HG03469 (cell line): Measurements from ENCODE around the gene BORCS5.
"Not testable (repeated sequence)": the region's sequence is repeated elsewhere in the genome, so short reads cannot be mapped to it uniquely, and the experiment has no call there.

ENCODE experiments used
- ATAC-seq: cut with Tn5 transposase; IDR thresholded peaks from one replicate; pipeline ENCODE4 v1.9.1; 2021; ENCODE audit warnings: mild to moderate bottlenecking, moderate library complexity, moderate number of reproducible peaks; ENCODE audit not compliant: unreplicated experiment

The BORCS5 gene

GRCh38 chr12:12453635-12454034 lies 96.8 kb downstream of the BORCS5 start:
- no peak for ATAC-seq

DNA sequence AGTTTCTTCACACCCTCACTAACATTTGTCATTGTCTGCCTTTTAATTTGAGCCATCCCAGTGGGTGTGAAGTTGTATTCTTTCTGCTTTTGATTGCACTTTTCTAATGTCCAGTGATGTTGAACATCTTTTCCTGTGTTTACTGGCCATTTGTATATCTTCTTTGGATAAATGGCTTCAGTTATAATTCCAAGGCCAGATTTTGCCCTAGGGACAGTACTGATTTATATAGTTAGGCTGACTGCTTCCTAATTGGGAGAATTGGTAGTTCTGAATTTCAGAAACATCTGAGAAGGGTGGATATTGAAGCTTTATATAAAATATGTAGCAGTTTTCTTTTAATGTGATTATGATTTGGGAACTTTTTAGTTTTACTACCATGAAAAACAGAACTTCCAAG lies 97.4 kb downstream of the BORCS5 start:
- no peak for ATAC-seq

DNA sequence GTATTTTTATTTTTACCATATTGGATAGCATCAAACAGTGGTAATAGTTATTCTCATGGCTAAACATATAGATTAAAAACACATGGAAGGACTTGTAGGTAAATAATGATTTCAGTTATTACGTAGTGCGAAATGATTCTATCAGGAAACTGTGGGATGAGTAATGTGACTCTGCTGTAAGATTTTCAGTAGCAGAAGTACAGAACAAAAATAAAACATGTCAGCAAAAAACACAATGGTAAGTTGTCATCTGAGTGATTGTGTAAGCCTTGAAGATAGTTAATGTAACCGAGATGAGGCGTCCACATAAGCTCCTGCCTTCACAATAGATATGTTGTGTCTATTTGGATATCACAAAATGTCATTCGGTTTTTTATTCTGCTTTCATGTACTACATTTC lies 99.8 kb downstream of the BORCS5 start:
- no peak for ATAC-seq

DNA sequence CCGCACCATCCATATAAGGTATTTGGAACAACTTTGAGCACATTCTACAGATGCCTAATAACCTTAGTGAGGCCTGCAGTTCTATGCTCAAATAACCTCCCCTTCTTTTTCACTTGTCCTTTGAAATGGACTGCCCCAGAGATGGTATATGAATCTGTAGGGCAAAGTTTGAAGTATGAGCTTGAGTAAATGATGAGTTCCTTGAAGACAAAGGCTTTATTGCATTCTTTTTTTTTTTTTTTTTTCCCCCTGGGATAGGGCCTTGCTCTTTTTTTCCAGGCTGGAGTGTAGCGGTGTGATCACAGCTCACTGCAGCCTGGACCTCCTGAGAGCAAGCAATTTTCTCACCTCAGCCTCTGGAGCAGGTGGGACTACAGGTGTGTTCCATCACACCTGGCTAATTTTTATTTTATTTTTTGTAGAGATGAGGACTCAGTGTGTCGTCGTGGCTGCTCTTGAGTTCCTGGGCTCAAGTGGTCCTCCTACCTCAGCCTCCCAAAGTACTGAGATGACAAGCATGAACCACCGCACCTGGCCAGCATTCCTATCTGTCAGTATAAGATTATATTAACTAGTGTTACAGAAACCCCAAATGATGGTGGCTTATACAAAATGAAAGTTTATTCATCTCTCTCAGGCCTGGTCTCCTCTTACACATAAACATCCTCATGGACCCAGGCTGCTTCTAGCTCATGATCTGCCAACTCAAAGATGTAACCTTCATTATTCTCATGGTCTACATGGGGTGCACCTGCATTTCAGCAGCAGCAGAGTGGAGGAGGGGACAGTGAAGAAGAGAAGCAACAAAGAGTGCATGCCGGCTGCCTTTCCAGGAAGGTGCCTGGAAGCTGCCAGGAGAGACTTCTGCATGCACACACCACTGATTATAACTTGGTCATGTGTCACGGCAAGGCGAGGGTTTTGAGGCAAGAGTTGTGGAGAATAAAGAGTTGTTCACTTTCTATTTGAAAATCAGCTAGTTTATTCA lies 104.4 kb downstream of the BORCS5 start:
- ATAC-seq, result no peak

DNA sequence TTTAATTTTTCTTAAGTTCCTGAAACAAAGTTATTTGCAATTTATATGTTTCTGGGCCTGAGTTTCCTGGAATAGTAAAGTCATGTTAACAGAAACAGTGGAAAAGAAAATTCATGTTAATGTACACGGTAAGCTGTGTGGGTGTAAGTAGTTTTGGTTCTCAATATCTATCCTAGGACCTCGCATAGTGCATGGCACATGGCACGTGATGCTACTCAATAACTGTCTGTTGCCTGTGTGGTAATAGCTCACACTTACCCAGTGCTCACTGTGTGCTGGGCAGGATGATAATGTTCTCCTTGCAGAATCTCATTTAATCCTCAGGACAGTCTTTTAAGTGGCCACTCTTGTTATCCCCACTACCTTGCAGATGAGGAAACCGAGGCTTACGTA lies 105.0 kb downstream of the BORCS5 start:
- no peak for ATAC-seq

GRCh38 chr12:12465522-12465921 lies 108.6 kb downstream of the BORCS5 start:
- no peak for ATAC-seq

GRCh38 chr12:12466157-12466556 lies 109.3 kb downstream of the BORCS5 start:
- no peak for ATAC-seq

DNA sequence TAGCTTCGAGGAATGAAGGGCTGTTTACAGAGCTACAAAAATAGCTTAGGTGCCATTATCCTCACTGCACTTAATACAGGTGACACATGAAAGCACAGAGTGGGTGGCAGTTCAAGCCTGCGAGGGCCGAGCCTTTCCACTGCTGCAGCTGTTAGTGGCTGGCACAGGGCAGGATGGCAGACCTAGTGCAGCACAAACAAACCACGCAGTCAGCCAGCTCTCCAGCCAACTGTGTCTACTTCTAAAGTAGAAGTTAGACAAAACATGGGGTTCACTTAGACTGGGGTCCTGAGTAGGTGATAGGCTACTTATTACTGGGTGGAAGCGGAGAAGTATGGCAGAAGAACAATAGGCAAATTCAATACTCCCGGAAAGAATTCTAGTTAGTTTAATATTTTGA lies 110.4 kb downstream of the BORCS5 start:
- no peak for ATAC-seq

- no peak for ATAC-seq
Observed at GRCh38 chr12:12467688-12468261, 110.9 kb downstream of the BORCS5 start.

DNA sequence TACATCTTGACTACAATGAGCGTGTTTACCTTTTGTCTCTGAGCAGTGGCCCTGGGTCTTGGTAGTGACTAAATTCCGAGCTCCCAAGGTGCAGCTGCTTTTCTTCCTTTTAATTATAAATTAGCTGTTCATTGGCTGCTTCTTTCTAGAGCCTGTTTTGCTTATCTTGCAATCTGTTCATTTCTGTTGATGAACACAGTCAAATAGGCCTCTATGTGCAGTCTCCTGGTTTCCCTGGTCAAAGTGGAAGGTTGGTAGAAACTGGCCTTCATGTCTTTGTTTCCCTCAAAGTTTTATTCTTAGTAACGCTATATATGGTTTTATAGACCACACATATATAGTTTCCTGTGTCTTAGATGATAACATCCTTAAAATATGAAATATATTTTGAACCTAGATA lies 111.7 kb downstream of the BORCS5 start:
- ATAC-seq, result no peak

- no peak for ATAC-seq
Observed at GRCh38 chr12:12469386-12469785, 112.5 kb downstream of the BORCS5 start.

DNA sequence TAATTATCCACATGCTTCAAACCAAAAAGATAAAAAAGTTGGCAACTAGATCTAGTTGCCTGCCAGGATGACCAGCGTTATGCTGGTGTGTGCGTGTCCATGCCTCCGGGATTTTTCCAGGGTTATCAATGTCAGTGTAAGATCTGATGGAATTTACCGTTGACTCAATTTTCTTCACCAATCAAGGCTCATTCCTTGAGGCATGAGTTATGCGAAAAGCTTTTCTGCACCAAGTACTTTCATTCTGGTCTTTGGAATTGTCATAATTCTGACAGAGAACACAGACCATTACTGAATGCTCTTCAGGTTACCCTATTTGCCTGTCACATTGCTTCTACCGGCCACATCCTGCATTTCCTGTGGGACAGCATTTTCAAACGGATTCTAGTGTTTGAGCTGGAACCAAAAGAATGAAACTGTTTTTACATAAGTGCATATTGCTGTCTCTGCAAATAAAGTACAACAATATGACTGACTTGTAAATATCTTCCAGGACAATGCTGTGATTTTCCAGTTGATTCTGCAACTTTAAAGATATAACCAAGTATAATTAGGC lies 114.0 kb downstream of the BORCS5 start:
- no peak for ATAC-seq

DNA sequence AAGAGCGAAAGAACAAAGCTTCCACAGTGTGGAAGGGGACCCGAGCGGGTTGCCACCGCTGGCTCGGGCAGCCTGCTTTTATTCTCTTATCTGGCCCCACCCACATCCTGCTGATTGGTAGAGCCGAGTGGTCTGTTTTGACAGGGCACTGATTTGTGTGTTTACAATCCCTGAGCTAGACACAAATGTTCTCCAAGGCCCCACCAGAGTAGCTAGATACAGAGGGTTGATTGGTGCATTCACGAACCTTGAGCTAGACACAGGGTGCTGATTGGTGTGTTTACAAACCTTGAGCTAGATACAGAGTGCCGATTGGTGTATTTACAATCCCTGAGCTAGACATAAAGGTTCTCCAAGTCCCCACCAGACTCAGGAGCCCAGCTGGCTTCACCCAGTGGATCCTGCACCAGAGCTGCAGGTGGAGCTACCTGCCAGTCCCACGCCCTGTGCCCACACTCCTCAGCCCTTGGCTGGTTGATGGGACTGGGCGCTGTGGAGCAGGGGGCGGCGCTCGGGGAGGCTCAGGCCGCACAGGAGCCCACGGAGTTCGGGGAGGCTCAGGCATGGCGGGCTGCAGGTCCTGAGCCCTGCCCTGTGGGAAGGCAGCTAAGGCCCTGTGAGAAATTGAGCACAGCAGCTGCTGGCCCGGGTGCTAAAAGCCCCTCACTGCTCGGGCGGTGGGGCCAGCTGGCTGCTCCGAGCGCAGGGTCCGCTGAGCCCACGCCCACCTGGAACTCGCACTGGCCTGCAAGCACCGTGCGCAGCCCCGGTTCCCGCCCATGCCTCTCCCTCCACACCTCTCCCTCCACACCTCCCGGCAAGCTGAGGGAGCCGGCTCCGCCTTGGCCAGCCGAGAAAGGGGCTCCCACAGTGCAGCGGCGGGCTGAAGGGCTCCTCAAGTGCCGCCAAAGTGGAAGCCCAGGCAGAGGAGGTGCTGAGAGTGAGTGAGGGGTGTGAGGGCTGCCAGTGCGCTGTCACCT lies 115.4 kb downstream of the BORCS5 start:
- not testable (repeated sequence) for ATAC-seq

DNA sequence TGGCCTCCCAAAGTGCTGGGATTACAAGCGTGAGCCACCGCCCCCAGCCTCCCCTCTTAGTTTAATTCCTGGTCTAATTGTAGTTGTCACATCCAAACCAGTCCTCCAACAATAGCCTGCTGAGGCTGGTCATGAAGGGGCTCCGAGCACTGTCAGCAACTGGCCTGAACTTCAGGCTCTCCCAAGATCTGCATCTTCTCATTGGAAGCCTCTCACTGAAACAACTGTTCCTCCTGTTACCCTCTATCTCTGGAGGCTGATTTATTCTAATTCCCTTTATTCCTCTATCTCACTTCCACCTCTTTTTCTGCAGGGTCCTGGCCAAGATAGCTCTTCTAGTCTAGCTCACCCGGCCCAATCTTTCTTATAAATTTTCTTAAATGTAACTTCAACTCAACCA lies 116.3 kb downstream of the BORCS5 start:
- ATAC-seq, result no peak

DNA sequence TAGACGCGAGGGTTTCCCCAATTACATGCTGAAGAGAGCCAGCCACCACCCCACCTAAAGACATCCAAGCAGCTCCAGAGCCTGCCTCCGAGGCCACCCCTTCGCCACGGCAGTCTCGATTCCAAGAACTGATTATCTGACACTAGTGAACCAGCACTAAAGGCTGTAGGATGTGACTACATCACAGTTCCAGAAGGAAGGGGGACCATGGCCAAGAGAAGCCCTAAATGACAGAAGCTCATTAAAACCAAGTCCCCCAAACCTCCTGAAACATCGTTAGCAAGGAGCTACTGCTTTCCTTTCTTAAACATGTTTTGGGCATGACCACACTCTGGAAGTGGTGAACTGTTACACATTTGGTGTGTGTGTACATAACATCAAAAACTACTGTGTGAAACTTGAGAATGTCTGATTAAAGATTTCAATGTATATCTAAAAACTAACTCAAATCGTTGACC lies 117.6 kb downstream of the BORCS5 start:
- ATAC-seq, result no peak

DNA sequence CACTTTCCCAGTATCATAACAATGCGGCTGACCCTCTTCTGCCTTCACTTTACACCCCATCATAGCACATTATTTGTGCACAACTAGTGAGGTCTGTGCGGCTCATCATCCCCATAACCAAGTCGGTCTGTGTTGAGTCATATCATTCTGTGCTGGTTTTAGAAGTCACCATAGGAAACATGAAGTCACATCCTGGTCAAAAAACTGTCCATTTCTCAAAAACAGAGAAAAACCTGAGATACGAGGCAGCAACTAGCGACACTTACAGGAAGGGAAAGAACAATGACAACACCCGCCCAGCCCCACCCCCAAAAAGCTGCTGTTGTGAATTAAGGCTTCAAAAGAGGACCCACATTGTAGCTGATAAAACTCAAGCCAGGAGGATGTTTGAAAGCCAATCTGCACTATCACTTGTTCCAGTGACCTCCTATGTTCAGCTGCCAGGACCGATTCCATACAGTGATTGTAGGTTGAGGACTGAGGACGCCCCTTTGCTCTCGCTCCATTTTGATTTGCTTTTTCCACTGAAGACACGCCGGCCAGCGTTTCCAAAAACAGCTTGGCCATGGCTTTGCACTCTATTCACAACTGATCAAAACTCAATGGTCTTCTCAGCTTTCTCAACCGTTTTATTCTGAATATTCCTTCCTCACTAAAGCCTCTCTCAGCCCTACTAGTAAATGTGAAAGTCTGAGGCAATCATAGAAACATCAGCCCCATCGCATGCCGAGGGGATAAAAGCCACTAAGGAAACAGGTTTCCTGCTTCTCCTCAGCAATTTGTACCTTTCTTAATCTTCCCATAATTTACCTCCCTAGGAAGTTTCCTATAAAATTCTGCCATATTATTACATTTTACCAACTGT lies 118.3 kb downstream of the BORCS5 start:
- ATAC-seq, result peak; percentile 90

GRCh38 chr12:12476857-12477531 lies 120.1 kb downstream of the BORCS5 start:
- ATAC-seq, result no peak

- ATAC-seq, result no peak
Observed at GRCh38 chr12:12477532-12477890, 120.6 kb downstream of the BORCS5 start.

- no peak for ATAC-seq
Observed at GRCh38 chr12:12480074-12480473, 123.2 kb downstream of the BORCS5 start.
